Measurements from ENCODE around the gene HINT3. TPM values are rescaled to one million over a fixed set of nuclear protein-coding genes. Genes with fewer than 3 reads are reported as not detected.

Gene HINT3
- total and polyA plus RNA-seq, 2 of the 13 experiments (the other 11 are each of a cell fraction or from before 2014, with no cell fraction given), result 3.1 to 22.8 TPM

DNA sequence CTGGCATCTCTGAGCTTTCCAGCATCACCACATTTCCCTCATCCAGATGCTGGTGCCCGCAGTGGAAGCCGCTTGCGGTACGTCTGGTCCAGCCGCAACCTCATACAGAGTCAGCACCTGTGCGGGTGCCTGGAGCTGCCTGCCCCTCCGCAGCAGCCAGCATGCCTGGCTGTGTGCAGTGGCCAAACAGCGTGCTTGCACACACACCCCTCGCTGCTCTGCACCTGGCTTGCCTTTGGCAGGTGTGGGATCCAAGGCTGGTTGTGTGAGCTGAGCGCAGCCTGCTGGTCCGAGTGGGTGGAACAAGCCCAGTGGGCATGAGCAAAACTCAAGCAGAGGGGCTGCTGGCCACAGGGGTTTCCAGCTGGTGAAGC lies 3.1 kb upstream of the HINT3 start (continued):
- TF ChIP-seq MATR3 (CRISPR knock-in tag; IDR thresholded peaks at IDR 0.05) (no peak), ZNF180 (CRISPR knock-in tag; IDR thresholded peaks at IDR 0.05; ENCODE audit: borderline replicate concordance, low read depth) (no peak), SMAD9 (CRISPR knock-in tag; IDR thresholded peaks at IDR 0.05) (0 out of 2 replicates have a peak, but pooled peaks have one; percentile 34), BHLHE40 (IDR thresholded peaks at IDR 0.05; ENCODE audit: low read length) (peak; percentile 29; the same call in 1 of the 2 replicates), HDAC2 (CRISPR knock-in tag; IDR thresholded peaks at IDR 0.05) (no peak), FOXM1 (CRISPR knock-in tag; IDR thresholded peaks at IDR 0.05) (no peak), ZNF780A (CRISPR knock-in tag; IDR thresholded peaks at IDR 0.05) (no peak), KDM2A (CRISPR knock-in tag; IDR thresholded peaks at IDR 0.05; ENCODE audit: borderline replicate concordance, low read depth) (peak; percentile 39), GTF3A (CRISPR knock-in tag; conservative IDR thresholded peaks at IDR 0.05) (no peak; the same call in 1 of the 2 replicates), ZNF562 (CRISPR knock-in tag; IDR thresholded peaks at IDR 0.05; ENCODE audit: borderline replicate concordance) (no peak; the same call in 1 of the 2 replicates), ZNF558 (CRISPR knock-in tag; IDR thresholded peaks at IDR 0.05; ENCODE audit: borderline replicate concordance) (no peak), ZNF225 (CRISPR knock-in tag; IDR thresholded peaks at IDR 0.05) (peak; percentile 49; the same call in 1 of the 2 replicates), ZNF7 (CRISPR knock-in tag; IDR thresholded peaks at IDR 0.05) (no peak), PAX8 (CRISPR knock-in tag; IDR thresholded peaks at IDR 0.05; ENCODE audit: borderline replicate concordance) (no peak), ZNF143 (CRISPR knock-in tag; IDR thresholded peaks at IDR 0.05) (no peak), TGIF2 (CRISPR knock-in tag; IDR thresholded peaks at IDR 0.05) (no peak), ZNF839 (CRISPR knock-in tag; IDR thresholded peaks at IDR 0.05; ENCODE audit: borderline replicate concordance) (no peak), MXD4 (CRISPR knock-in tag; IDR thresholded peaks at IDR 0.05) (peak; percentile 24; the same call in 1 of the 2 replicates), MEIS1 (CRISPR knock-in tag; IDR thresholded peaks at IDR 0.05; ENCODE audit: borderline replicate concordance) (no peak), PITX1 (CRISPR knock-in tag; IDR thresholded peaks at IDR 0.05) (peak; percentile 34; the same call in 1 of the 2 replicates), MED1 (CRISPR knock-in tag; IDR thresholded peaks at IDR 0.05) (no peak), GABPA (IDR thresholded peaks at IDR 0.05; ENCODE audit: low read depth, low read length) (no peak), GABPA (CRISPR knock-in tag; IDR thresholded peaks at IDR 0.05; ENCODE audit: low read depth) (no peak), ZSCAN12 (CRISPR knock-in tag; IDR thresholded peaks at IDR 0.05) (no peak), ZFYVE20 (CRISPR knock-in tag; IDR thresholded peaks at IDR 0.05; ENCODE audit: borderline replicate concordance, low read depth) (no peak)
- TF ChIP-seq, protein P1, sequence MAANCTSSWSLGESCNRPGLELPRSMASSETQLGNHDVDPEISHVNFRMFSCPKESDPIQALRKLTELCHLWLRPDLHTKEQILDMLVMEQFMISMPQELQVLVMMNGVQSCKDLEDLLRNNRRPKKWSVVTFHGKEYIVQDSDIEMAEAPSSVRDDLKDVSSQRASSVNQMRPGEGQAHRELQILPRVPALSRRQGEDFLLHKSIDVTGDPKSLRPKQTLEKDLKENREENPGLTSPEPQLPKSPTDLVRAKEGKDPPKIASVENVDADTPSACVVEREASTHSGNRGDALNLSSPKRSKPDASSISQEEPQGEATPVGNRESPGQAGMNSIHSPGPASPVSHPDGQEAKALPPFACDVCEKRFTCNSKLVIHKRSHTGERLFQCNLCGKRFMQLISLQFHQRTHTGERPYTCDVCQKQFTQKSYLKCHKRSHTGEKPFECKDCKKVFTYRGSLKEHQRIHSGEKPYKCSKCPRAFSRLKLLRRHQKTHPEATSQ (CRISPR knock-in tag; IDR thresholded peaks at IDR 0.05; ENCODE audit: borderline replicate concordance), result no peak
- TF ChIP-seq, protein P2, sequence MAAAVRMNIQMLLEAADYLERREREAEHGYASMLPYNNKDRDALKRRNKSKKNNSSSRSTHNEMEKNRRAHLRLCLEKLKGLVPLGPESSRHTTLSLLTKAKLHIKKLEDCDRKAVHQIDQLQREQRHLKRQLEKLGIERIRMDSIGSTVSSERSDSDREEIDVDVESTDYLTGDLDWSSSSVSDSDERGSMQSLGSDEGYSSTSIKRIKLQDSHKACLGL (CRISPR knock-in tag; IDR thresholded peaks at IDR 0.05), result 0 out of 2 replicates have a peak, but pooled peaks have one; percentile 42
- TF ChIP-seq, protein P3, sequence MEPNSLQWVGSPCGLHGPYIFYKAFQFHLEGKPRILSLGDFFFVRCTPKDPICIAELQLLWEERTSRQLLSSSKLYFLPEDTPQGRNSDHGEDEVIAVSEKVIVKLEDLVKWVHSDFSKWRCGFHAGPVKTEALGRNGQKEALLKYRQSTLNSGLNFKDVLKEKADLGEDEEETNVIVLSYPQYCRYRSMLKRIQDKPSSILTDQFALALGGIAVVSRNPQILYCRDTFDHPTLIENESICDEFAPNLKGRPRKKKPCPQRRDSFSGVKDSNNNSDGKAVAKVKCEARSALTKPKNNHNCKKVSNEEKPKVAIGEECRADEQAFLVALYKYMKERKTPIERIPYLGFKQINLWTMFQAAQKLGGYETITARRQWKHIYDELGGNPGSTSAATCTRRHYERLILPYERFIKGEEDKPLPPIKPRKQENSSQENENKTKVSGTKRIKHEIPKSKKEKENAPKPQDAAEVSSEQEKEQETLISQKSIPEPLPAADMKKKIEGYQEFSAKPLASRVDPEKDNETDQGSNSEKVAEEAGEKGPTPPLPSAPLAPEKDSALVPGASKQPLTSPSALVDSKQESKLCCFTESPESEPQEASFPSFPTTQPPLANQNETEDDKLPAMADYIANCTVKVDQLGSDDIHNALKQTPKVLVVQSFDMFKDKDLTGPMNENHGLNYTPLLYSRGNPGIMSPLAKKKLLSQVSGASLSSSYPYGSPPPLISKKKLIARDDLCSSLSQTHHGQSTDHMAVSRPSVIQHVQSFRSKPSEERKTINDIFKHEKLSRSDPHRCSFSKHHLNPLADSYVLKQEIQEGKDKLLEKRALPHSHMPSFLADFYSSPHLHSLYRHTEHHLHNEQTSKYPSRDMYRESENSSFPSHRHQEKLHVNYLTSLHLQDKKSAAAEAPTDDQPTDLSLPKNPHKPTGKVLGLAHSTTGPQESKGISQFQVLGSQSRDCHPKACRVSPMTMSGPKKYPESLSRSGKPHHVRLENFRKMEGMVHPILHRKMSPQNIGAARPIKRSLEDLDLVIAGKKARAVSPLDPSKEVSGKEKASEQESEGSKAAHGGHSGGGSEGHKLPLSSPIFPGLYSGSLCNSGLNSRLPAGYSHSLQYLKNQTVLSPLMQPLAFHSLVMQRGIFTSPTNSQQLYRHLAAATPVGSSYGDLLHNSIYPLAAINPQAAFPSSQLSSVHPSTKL (CRISPR knock-in tag; IDR thresholded peaks at IDR 0.05), result 0 out of 2 replicates have a peak, but pooled peaks have one; percentile 9
